ENCODE data around the gene PHACTR2. TPM values are rescaled to one million over a fixed set of nuclear protein-coding genes. Genes with fewer than 3 reads are reported as not detected.
A peak's percentile ranks its signal among the peaks of the same experiment; 100 is the strongest.

The PHACTR2 gene
- total RNA-seq, 2 donors from 2014 or later: 68.5 to 87.7 TPM

DNA sequence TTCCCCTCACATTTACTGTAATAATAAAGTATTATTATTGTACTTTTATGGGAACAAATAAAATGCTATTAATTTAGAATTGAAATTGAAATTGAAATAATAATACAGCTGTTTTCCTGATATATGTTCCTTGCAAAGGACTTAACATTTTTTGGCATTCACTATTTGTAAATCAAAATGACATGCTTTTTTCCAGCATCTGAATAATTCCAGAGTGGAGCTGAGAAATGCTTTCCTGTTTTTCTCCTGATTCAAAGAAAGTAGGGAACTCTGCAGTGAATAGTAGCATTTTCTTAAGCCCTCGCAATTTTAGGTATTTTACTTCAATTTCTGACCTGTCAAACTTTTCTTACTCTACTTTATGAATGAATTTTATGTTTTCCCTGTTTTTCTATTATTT, 72.1 kb downstream of the PHACTR2 start:
- no peaks in the 10 kb centered on the region for H3K9me3 ChIP-seq
- peaks cover 12 to 62% of the 10 kb centered on the region in 2 donors for H3K4me1 ChIP-seq (ENCODE audit: control insufficient read depth in 1 of 2, low read depth in 2 of 2)
- no peaks in the 10 kb centered on the region for H3K36me3 ChIP-seq
- TF ChIP-seq, protein P1, sequence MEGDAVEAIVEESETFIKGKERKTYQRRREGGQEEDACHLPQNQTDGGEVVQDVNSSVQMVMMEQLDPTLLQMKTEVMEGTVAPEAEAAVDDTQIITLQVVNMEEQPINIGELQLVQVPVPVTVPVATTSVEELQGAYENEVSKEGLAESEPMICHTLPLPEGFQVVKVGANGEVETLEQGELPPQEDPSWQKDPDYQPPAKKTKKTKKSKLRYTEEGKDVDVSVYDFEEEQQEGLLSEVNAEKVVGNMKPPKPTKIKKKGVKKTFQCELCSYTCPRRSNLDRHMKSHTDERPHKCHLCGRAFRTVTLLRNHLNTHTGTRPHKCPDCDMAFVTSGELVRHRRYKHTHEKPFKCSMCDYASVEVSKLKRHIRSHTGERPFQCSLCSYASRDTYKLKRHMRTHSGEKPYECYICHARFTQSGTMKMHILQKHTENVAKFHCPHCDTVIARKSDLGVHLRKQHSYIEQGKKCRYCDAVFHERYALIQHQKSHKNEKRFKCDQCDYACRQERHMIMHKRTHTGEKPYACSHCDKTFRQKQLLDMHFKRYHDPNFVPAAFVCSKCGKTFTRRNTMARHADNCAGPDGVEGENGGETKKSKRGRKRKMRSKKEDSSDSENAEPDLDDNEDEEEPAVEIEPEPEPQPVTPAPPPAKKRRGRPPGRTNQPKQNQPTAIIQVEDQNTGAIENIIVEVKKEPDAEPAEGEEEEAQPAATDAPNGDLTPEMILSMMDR (IDR thresholded peaks at IDR 0.05): no peak
- no peak overlapping the region for H3K27ac ChIP-seq
- ATAC-seq (ENCODE audit: insufficient number of reproducible peaks, low FRiP score, low read depth) (no peak), DNase-seq (ENCODE audit: low spot score) (no peak)
- H3K27me3 ChIP-seq (replicated peaks; ENCODE audit: insufficient read depth): no peaks in the 10 kb centered on the region
- no peak overlapping the region for H3K4me3 ChIP-seq

DNA sequence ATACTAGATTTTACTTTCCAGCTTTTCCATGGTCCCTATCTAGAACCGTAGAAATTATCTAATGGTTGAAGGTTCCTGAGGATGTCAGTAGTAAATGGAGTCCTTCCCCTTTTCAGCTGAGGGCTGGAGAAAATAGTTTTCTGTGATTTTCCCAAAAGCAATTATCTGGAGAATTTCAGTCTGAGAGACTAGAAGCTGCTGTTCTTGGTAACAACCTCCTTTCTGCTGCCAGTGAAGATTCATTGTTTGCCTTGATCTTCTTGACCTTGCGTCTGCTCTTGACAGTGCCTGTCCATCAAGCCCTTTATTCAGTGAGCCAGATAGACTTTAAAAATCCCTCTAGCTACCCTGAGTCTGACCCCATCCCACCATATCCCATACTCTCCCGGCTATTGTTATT, 73.1 kb downstream of the PHACTR2 start:
- TF ChIP-seq, protein P1 (IDR thresholded peaks at IDR 0.05): no peak
- no peak overlapping the region for H3K27ac ChIP-seq
- H3K4me1 ChIP-seq (ENCODE audit: control insufficient read depth in 1 of 2, low read depth in 2 of 2): peaks cover 15 to 62% of the 10 kb centered on the region in 2 donors
- no peaks in the 10 kb centered on the region for H3K9me3 ChIP-seq
- no peak overlapping the region for H3K4me3 ChIP-seq
- H3K27me3 ChIP-seq (replicated peaks; ENCODE audit: insufficient read depth): no peaks in the 10 kb centered on the region
- ATAC-seq (ENCODE audit: insufficient number of reproducible peaks, low FRiP score, low read depth) (no peak), DNase-seq (ENCODE audit: low spot score) (no peak)
- no peaks in the 10 kb centered on the region for H3K36me3 ChIP-seq

DNA sequence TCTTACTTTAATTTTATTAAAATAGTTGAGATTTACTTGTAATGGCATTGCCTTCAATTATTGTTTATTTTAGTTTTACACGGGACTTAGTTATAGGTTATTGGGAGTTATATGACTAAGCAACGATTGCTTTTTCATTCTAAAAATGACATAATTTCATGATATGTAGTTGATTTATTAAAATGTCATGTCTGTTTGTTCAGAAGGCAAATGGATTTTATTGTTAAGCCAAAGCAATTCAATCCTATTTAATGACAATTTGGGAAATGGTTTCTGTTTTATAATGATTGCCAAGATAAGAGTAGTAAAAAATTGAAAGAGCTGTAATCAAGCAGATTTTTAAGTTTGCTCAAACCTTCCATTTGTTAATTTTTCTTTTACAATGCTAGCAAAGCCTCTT, 74.7 kb downstream of the PHACTR2 start:
- Histone ChIP-seq H3K27ac (no peak overlapping the region), H3K27me3 (replicated peaks; ENCODE audit: insufficient read depth) (no peaks in the 10 kb centered on the region), H3K4me3 (no peak overlapping the region), H3K36me3 (no peaks in the 10 kb centered on the region), H3K4me1 (ENCODE audit: control insufficient read depth in 1 of 2, low read depth in 2 of 2) (peaks cover 15 to 49% of the 10 kb centered on the region in 2 donors), H3K9me3 (no peaks in the 10 kb centered on the region)
- no peak for DNase-seq (ENCODE audit: low spot score)
- ATAC-seq (ENCODE audit: insufficient number of reproducible peaks, low FRiP score, low read depth): no peak
- TF ChIP-seq, protein P1 (IDR thresholded peaks at IDR 0.05): no peak

DNA sequence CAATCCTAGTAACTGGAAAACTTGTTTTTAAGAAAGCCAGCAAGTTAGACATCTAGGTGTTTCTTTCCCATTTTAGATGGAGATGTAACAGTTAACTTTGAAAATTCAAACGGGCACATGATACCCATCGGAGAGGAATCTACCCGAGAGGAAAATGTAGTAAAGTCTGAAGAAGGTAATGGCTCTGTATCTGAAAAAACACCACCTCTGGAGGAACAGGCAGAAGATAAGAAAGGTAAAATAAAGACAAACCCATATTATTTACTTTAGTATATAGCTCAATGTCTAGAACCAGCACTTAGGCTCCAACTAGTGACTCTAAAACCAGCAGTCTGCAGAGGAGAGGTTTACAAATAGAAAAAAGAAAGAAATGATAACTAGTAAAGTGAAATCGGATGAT, 75.9 kb downstream of the PHACTR2 start:
- Histone ChIP-seq H3K27me3 (replicated peaks; ENCODE audit: insufficient read depth) (no peaks in the 10 kb centered on the region), H3K36me3 (no peaks in the 10 kb centered on the region), H3K27ac (peak overlapping the region in 1 of 2 donors; percentile 47), H3K4me1 (ENCODE audit: control insufficient read depth in 1 of 2, low read depth in 2 of 2) (peaks cover 15 to 43% of the 10 kb centered on the region in 2 donors), H3K9me3 (no peaks in the 10 kb centered on the region), H3K4me3 (peak overlapping the region; percentile 58)
- DNase-seq (ENCODE audit: low spot score) (no peak), ATAC-seq (ENCODE audit: insufficient number of reproducible peaks, low FRiP score, low read depth) (no peak)
- TF ChIP-seq, protein P1 (IDR thresholded peaks at IDR 0.05): no peak

DNA sequence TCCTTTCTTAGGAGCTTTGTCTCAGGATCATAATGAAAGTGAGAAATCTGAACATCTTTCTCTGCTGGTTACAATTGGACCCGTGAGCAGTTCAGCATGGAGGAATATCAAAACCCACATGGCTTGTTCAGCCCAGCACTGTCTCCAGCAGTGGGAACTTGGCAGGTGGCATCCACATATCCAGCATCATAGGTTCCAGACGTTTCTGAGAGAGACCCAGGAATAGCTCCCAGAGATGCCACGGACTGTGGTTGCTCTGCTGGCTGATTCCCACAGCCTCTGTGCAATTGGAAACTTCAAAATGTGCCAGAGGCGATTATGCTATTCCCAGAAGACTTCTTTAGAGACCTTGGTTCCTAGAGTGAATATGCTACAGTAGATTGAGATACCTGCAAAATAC, 76.4 kb downstream of the PHACTR2 start:
- no peaks in the 10 kb centered on the region for H3K9me3 ChIP-seq
- TF ChIP-seq, protein P1 (IDR thresholded peaks at IDR 0.05): no peak
- ATAC-seq (ENCODE audit: insufficient number of reproducible peaks, low FRiP score, low read depth) (no peak), DNase-seq (ENCODE audit: low spot score) (no peak)
- H3K27me3 ChIP-seq (replicated peaks; ENCODE audit: insufficient read depth): no peaks in the 10 kb centered on the region
- peak overlapping the region in 1 of 2 donors; percentile 47 for H3K27ac ChIP-seq
- H3K36me3 ChIP-seq: no peaks in the 10 kb centered on the region
- H3K4me1 ChIP-seq (ENCODE audit: control insufficient read depth in 1 of 2, low read depth in 2 of 2): peaks cover 16 to 41% of the 10 kb centered on the region in 2 donors
- H3K4me3 ChIP-seq: peak overlapping the region; percentile 58

Measured in thoracic aorta (tissue), 2 donors.